HG03439 (cell line): ENCODE results near the gene PPP1R13B.
A peak's percentile ranks its signal among the peaks of the same experiment; 100 is the strongest.

ENCODE experiments used
- ATAC-seq: cut with Tn5 transposase; IDR thresholded peaks from one replicate; pipeline ENCODE4 v1.9.1; 2021; ENCODE audit warnings: mild to moderate bottlenecking, moderate library complexity; ENCODE audit not compliant: unreplicated experiment

PPP1R13B gene

DNA sequence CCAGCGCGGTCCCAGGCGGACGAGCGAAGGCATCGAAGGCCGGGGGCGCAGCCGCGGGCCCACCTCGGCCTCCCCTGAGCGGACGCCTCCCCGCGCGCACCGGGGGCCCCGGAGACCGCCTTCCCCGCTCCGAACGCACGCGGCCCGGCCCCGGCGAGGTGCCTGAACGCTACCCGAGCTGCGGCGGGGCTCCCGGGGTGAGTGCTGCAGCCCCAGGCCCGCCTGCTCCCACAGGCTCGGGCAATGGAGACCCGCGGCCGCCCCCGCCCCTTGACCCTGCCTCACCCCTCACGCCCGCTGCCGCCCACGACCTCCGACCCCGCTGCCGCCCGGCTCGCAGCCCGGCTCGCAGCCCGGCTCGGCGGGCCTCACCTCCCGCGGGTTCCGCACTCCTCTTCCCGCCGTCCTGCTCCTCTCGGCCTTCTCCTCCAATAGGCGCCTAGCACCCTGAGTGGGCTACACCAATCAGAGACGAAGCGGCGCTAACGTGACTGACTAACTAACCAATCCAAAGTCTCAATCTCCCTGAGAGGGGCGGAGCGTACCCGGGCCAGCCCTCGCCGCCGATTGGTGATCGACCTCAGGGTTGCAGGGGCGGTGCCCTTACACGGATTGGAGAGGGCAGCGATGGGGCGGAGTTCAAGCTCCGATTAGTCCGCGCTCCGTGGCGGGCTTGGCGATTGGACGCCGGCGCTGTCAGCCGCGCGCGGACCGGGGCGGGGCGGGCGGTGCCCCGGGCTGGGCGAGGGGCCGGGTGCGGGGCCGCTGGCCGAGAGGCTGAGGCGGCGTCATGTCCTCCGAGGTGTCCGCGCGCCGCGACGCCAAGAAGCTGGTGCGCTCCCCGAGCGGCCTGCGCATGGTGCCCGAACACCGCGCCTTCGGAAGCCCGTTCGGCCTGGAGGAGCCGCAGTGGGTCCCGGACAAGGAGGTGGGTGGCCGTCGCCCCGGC lies 132.0 kb downstream of the PPP1R13B start, which contains the start of the genes XRCC3 and ZFYVE21:
Gene XRCC3 (minus strand): TSS at position 400 of the 949 bp plus-strand sequence. CDS start 4,364 bp downstream, outside the sequence.
Gene ZFYVE21 (plus strand): TSS at position 759 of the 949 bp plus-strand sequence. CDS start 32 bp downstream, at position 791.
- ATAC-seq, result peak; percentile 94

GRCh38 chr14:103714063-103714724 lies 133.2 kb downstream of the PPP1R13B start:
- no peak for ATAC-seq

DNA sequence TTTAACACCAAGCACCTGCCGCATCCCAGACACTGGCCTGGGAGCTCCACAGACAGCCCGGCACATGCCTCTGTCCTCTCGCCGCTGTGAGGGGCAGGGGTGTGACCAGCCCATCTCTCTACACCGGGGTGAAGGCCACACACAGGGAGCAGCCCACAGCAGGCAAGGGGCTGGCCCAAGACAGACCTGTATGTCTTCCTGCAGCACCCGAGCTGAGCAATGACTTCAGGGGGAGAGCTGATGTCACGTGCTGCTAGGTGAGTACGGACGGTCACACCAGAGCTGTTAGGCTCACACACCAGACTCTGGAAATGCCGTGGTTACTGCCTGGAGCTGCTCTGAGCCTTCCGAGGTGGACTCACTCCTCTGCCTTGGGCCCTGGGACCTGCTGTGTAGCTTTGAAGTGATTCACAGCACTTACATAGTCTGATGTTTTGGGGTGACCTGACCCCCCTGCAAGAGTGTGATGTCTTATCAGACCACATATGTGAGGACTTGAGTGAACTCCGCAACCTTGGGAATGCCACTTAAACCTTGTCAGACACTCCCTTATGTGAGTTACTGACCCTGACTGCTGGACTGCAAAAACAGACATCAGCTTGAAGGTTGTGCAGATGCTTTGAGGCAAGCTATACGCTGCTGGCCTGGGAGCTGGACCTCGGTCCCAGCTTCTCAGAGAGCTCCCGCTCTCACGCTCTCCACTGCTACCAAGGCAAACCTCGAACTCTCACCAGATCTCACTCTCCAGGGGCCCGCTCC lies 133.9 kb downstream of the PPP1R13B start:
- ATAC-seq, result no peak

DNA sequence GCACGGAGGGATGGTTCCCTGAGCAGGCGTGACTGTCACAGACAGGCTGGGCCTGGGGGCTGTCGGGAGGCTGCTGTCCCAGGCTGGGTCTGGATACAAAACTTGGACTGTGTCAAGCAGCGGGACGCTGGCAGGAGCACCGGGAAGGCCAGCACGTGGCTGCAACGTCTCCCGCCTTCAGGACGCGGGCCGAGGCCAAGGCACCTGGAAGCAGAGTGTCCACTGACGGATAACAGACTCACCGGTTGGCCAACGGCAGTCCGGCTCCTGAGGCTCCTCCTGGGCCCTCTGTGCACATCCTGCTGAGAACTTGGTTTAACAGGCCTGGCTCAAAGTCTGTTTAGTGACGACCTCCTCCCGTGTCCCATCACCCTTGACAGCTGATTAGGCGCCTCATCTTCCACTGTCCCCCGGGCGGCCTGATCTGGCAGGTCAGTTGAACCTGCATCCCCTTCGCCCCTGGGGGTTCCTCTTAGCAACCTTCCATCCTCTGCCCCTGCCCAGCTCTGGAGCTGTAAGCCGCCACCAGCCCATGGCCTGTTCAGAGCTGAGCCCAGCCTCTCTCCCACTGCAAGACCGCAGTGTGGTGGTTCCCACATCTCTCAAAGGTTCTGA lies 134.6 kb downstream of the PPP1R13B start:
- ATAC-seq, result no peak

DNA sequence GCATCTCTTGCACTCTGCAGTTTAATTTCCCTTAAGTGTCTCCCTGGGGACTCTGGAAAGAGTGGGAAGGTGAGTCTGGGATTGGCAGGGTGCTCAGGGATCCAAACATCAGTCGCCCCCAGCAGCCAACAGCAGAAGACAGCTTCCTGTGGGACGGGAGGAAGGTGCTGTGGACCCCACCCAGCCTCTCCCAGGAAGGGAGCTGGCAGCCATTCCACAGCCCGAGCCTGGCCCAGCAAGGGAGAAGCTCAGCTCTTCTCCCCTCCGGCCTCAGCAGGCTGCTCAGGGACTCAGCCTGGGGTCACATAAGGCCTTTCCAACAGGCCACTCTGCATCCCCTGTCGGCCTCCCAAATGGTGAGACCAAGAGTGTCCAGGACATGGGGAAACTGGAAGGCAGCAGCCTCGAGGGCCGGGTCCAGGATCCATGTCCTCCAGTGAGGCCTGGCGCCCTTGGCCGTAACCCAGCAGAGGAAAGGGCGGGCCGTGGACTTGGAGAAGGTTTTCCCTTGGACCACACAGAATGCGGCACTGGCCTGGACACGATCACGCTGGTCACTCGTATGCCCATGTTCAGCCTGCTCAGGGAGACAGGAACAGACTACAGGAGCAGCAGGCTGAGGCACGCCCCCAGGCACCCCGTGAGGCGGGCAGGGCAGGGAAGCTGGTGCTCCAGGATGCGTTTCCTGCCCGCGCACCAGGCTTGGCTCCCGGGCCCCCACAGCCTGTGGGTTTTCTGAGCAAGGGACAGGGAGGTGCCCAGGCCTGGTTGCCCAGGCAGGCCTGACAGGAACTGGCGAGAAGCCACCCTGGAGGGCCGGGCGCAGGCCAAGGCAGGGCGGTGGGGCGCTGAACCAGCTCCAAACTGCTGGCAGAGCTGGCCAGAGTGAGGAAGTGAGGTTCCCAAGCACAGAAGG lies 135.6 kb downstream of the PPP1R13B start:
- ATAC-seq, result no peak

DNA sequence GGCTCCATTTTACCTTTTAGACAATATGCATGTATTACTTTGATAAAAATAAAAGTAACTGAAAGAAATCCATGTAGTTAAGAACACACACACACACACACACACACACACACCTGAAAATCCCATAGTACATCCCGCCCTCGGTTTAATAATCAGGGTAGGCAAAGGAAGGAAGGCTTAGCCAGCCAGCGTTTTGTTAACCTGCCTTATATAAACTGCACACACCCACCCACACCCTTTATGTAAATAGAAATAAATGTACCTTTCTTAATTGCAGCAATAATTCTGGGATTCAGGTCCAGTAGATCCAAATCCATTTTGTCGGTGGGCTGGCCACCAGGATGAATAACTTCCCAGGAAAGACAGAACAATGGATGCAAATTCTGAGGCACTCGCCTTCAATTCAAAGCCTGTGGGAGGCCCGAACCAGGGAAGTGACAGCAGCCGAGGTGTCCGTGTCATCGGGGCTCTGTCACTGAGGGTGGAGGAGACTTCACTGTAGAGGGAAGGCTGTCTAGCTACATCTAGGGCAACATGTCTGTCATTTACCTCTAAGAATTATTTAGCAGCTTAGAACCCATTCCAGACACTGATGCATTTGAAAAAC lies 136.5 kb downstream of the PPP1R13B start:
- no peak for ATAC-seq

GRCh38 chr14:103709814-103710213 lies 137.6 kb downstream of the PPP1R13B start:
- no peak for ATAC-seq

DNA sequence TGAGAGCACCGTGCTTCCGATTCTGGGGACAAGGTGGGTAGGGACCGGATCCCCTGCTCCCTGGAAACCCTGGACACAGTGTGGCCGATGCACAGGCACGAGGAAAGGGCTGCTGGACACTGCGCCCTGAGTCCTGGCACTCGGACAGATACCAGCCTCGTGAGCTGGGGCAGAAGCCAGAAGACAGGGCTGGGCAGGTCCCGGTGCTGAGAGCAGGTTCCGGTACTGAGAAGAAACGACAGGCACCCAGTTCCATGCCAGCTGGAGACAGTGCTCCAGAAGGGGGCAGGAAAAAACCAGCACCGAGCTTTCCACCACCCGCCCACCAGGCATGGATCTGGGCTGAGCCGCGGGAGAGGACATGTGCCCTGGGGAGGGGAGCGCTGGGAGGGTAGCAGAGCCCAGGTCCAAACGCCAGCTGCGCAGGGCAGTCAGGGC lies 138.6 kb downstream of the PPP1R13B start:
- no peak for ATAC-seq

GRCh38 chr14:103707329-103708263 lies 139.8 kb downstream of the PPP1R13B start:
- ATAC-seq, result no peak

- no peak for ATAC-seq
Measured at GRCh38 chr14:103706551-103707328, 140.6 kb downstream of the PPP1R13B start.

DNA sequence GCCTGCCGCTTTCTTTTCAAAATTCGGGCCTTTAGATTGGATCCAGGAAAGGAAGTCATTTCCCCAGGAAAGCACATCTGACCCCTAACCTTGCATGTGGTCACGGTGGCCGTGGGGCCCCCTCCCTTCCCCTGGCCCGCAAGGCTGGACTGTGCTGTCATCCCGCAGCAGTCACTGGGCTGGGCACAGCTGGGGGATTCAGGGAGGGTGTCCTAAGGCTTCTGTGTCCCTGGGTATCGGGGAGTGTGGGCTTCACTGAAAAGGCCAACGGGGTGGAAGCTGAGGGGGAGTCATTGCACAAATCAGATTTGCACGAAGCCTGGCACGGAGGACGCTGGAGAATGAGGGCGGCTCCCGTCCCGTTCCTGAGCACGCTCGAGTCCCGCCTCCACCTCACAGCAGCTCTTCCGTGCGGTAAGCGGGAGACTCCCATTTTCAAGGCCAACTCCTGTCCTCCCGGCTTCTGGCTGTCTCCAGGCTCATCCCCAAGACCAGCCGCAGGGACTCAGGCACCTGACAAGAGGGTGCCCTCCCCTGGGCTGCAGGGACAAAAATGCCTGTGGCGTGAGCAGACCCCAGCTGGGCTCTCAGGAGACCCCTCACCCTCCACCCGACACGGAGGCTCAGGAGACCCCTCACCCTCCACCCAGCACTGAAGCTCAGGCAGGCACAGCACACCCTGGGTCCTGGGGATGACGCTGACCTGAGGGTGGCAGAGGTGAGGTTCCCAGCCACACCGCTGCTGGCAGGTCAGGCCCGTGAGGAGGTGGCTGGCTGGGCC lies 141.7 kb downstream of the PPP1R13B start:
- no peak for ATAC-seq

GRCh38 chr14:103705118-103705503 lies 142.3 kb downstream of the PPP1R13B start:
- ATAC-seq, result no peak

- no peak for ATAC-seq
Measured at GRCh38 chr14:103704708-103705107, 142.7 kb downstream of the PPP1R13B start.

DNA sequence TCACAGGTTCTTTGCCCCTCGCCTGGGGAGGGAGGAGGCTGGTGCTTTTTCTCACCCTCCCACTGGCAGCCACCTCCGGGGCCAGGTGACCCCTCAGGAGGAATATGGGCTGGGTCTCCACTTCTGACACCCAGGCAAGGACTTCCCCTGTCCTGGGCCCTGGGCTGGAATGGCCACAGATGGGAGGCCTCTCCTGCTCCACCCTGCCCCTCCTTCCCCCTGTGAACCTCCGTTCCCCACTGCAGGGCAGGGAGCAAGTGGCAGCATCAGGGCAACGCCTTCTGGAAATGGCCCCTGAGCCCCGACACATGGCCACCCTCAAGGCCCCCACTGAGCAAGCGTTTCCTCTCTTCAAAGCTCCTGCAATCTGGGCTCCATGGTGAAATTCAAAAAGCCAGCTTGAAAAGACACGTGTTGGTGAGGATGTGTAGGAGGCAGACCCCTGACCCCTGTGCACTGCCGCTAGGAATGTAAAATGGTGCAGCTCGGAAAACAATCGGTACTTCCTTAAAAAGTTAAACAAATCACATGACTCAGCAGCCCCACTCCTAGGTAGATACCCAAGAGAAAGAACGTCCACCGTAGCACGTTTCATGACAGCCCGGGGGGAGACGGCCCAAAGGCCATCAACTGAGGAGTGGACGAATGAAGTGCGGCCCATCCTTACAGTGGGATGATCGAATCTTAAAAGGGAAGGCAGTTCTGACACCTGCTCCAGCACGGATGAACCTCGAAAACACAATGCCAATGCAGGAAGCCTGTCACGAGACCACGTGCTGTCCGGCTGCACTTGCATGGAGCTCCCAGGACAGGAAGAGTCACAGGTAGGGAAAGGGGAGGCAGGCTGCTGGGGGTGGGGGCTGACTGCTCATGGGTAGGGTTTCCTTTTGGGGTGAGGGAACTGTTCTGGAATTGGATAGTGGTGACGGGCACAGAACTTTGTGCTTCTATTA lies 143.7 kb downstream of the PPP1R13B start:
- no peak for ATAC-seq
